Stomach (tissue), 19 donors: ENCODE measurements around the gene MOB4. TPM values are rescaled to one million over a fixed set of nuclear protein-coding genes. Genes with fewer than 3 reads are reported as not detected.

Experiments
- DNase-seq, 2 donors: peaks; one replicate each; pipeline versions ENCODE4 v3.0.0 to v3.0.0-alpha.2; 2013 to 2019
- H3K27ac ChIP-seq, 5 donors: fragments of 200-600 bp in 4 of 5; sonication (generic) in 4 of 5; one replicate each; pipeline ENCODE4 v1.5.1; 2013 to 2019; ENCODE audit warnings: mild to moderate bottlenecking in 1 of 5, moderate library complexity in 1 of 5
- H3K27me3 ChIP-seq, 3 donors: fragments of 200-600 bp; sonication (generic); one replicate each; pipeline ENCODE4 v1.5.1; 2017 to 2019; ENCODE audit warnings: mixed run types in 1 of 3
- H3K36me3 ChIP-seq, 4 donors: fragments of 200-600 bp; sonication (generic); 1 replicate in 3 of 4; 2 replicates in 1 of 4; pipeline ENCODE4 v1.5.1; 2016 to 2019
- H3K4me1 ChIP-seq, 4 donors: fragments of 200-600 bp; sonication (generic); one replicate each; pipeline ENCODE4 v1.5.1; 2016 to 2019
- H3K4me3 ChIP-seq, 4 donors: fragments of 200-600 bp; sonication (generic) in 3 of 4; one replicate each; pipeline ENCODE4 v1.5.1; 2016 to 2019; ENCODE audit warnings: mild to moderate bottlenecking in 1 of 4
- H3K9me3 ChIP-seq, 4 donors: fragments of 200-600 bp; sonication (generic); one replicate each; pipeline ENCODE4 v1.5.1; 2016 to 2019
- CTCF ChIP-seq, 7 experiments: fragments of 450-650 bp in 4 of 7; fragments of 200-600 bp in 3 of 7; sonication (generic) in 3 of 7; IDR thresholded peaks; one replicate each; pipeline ENCODE4 v1.5.1; 2016 to 2019; ENCODE audit warnings: antibody characterized with exemption in 7 of 7, control low read depth in 2 of 7, mild to moderate bottlenecking in 1 of 7
- EP300 ChIP-seq: sonication (generic); formaldehyde crosslinking; IDR thresholded peaks from one replicate; pipeline ENCODE4 v1.6.1; 2017; ENCODE audit warnings: antibody characterized with exemption
- POLR2A ChIP-seq, 4 donors: fragments of 450-650 bp; IDR thresholded peaks; one replicate each; pipeline ENCODE4 v1.6.1; 2016; ENCODE audit warnings: antibody characterized with exemption in 4 of 4, control low read depth in 2 of 4, mild to moderate bottlenecking in 1 of 4, moderate library complexity in 1 of 4
- POLR2AphosphoS5 ChIP-seq, 3 donors: sonication (generic); formaldehyde crosslinking; IDR thresholded peaks; one replicate each; pipeline ENCODE4 v1.6.1; 2016; ENCODE audit warnings: antibody characterized with exemption in 3 of 3
- WGBS, 5 donors: extraction: QIAGEN DNeasy Blood & Tissue Kit in 3 of 5; methylation state at CpG; one replicate each; pipeline versions ENCODE4 v1.1.5 to v1.1.7; 2013 to 2018; 5-methylcytosine and 5-hydroxymethylcytosine counted together
- intact Hi-C: fragments of 100-400 bp; cut with DNase I; formaldehyde crosslinking; loops from one replicate; pipeline ENCODE4 v1.15.1; 2023; ENCODE audit warnings: low total_unique reads
- long read RNA-seq, 10 donors: transcript quantifications; one replicate each; lab custom pipeline, GENCODE V29; 2026
- polyA plus RNA-seq, 3 donors: library from polyadenylated mRNA; stranded (reverse); fragments of 200-250 nt; gene quantifications; one replicate each; pipeline ENCODE4 v1.2.3, GENCODE V29; 2013
- total RNA-seq, 5 donors: library from RNA; depleted of rRNA; stranded (reverse); fragments of >200 nt; gene quantifications; one replicate each; pipeline versions ENCODE4 v1.1.0 to v1.2.3, GENCODE V29; 2014 to 2016
- donor health status: healthy with polysubstance abuse.
- donor health status: Bipolar disorder and iron deficiency.
- donor health status: healthy.

MOB4 gene
- 10 to 100 TPM in 4 of 5 donors, 1 to 10 TPM in 1; 2.6 to 56.0 (median 33.9) TPM for total RNA-seq
- polyA plus RNA-seq = 10 to 100 TPM; 20.9 to 31.5 (median 23.0) TPM
- long read RNA-seq, donor 1, transcript MOB4-202 (8 exons, 3,986 nt) = major isoform, 6 of 8 reads
- long read RNA-seq, donor 1, partial matches to known transcripts = 0 of 8 reads
- long read RNA-seq, donor 1, other reads (novel, unspliced or antisense) = 0 of 8 reads
- long read RNA-seq, donor 2, transcript MOB4-202 (8 exons, 3,986 nt) = major isoform, 9 of 9 reads
- long read RNA-seq, donor 2, partial matches to known transcripts = 0 of 9 reads
- long read RNA-seq, donor 2, other reads (novel, unspliced or antisense) = 0 of 9 reads
- long read RNA-seq, donor 3, transcript MOB4-202 (8 exons, 3,986 nt) = major isoform, 7 of 10 reads
- long read RNA-seq, donor 3, partial matches to known transcripts = 0 of 10 reads
- long read RNA-seq, donor 3, other reads (novel, unspliced or antisense) = 0 of 10 reads
- long read RNA-seq, donor 4, partial matches to known transcripts = 0 of 2 reads
- long read RNA-seq, donor 4, other reads (novel, unspliced or antisense) = 0 of 2 reads
- long read RNA-seq, donor 5, transcript MOB4-202 (8 exons, 3,986 nt) = major isoform, 13 of 17 reads
- long read RNA-seq, donor 5, partial matches to known transcripts = 0 of 17 reads
- long read RNA-seq, donor 5, other reads (novel, unspliced or antisense) = 0 of 17 reads
- long read RNA-seq, donor 6 = 0 reads
- long read RNA-seq, donor 7, transcript MOB4-202 (8 exons, 3,986 nt) = major isoform, 15 of 26 reads
- long read RNA-seq, donor 7, partial matches to known transcripts = 9 of 26 reads
- long read RNA-seq, donor 7, other reads (novel, unspliced or antisense) = 0 of 26 reads
- long read RNA-seq, donor 8, transcript MOB4-202 (8 exons, 3,986 nt) = major isoform, 13 of 13 reads
- long read RNA-seq, donor 8, partial matches to known transcripts = 0 of 13 reads
- long read RNA-seq, donor 8, other reads (novel, unspliced or antisense) = 0 of 13 reads
- long read RNA-seq, donor 9, transcript MOB4-202 (8 exons, 3,986 nt) = major isoform, 17 of 41 reads
- long read RNA-seq, donor 9, partial matches to known transcripts = 19 of 41 reads
- long read RNA-seq, donor 9, other reads (novel, unspliced or antisense) = 0 of 41 reads
- long read RNA-seq, donor 10, transcript MOB4-202 (8 exons, 3,986 nt) = major isoform, 6 of 8 reads
- long read RNA-seq, donor 10, partial matches to known transcripts = 0 of 8 reads
- long read RNA-seq, donor 10, other reads (novel, unspliced or antisense) = 0 of 8 reads

GRCh38 chr2:197515739-197516392 lies at the start of gene MOB4:
Gene MOB4, plus strand, starts transcription at chr2:197516066. Its CDS starts 21 bp downstream, at chr2:197516087.
- peaks cover 0 to 7% (median 0%) of the 10 kb centered on the region in 4 donors for H3K36me3 ChIP-seq
- H3K27ac ChIP-seq = peak within 1 kb of the TSS; percentile 81 to 96 (median 95)
- TF ChIP-seq POLR2AphosphoS5 (IDR thresholded peaks at IDR 0.05) (peak; percentile 98 to 99 (median 99)), EP300 (no peak), POLR2A (IDR thresholded peaks at IDR 0.05) (peak in 2 of 4 donors; percentile 73 to 85), CTCF (IDR thresholded peaks at IDR 0.05) (no peak)
- WGBS, 5 donors = 0 to 1% (median 0%) methylated on average over 27 to 66 of the region's 66 CpGs
- H3K4me3 ChIP-seq = peak within 1 kb of the TSS; percentile 57 to 88 (median 80)
- H3K9me3 ChIP-seq = no peaks in the 10 kb centered on the region
- DNase-seq = peak; percentile 96 to 99
- H3K27me3 ChIP-seq = no peaks in the 10 kb centered on the region
- intact Hi-C loops = no loop called here
- H3K4me1 ChIP-seq = peaks cover 9 to 47% (median 28%) of the 10 kb centered on the region in 4 donors

DNA sequence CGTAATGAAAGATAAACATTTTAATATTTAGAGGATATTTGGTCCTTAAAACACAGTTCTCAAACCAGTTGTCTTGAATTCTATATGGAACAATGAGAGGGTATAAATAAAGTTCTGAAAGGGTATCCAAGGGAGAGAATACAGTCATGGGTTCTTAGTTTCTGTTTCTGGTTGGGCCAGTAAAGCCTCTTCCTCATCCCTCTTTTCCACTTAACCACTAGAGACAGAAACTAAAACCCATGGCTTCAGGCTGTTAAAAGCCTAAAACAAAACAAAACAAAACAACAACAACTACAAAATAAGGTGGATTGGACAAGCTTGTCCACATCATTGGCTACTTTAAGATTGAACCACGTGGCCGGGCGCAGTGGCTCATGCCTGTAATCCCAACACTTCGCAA lies 43.7 kb upstream of the MOB4 start:
- TF ChIP-seq POLR2AphosphoS5 (IDR thresholded peaks at IDR 0.05) (no peak), POLR2A (IDR thresholded peaks at IDR 0.05) (no peak), CTCF (IDR thresholded peaks at IDR 0.05) (no peak), EP300 (no peak)
- Histone ChIP-seq H3K27ac (no peak overlapping the region), H3K4me3 (no peak overlapping the region), H3K36me3 (peaks cover 54 to 100% (median 98%) of the 10 kb centered on the region in 4 donors), H3K4me1 (no peaks in the 10 kb centered on the region), H3K27me3 (no peaks in the 10 kb centered on the region), H3K9me3 (no peaks in the 10 kb centered on the region)
- intact Hi-C loops = no loop called here
- 95 to 98% (median 97%) methylated on average over 5 of the region's 5 CpGs for WGBS, 5 donors
- DNase-seq = no peak

GRCh38 chr2:197477797-197478196 lies 38.1 kb upstream of the MOB4 start:
- intact Hi-C loops = no loop called here
- H3K4me1 ChIP-seq = peaks cover 0 to 7% (median 0%) of the 10 kb centered on the region in 4 donors
- H3K4me3 ChIP-seq = no peak overlapping the region
- H3K36me3 ChIP-seq = peaks cover 23 to 92% (median 82%) of the 10 kb centered on the region in 4 donors
- TF ChIP-seq CTCF (IDR thresholded peaks at IDR 0.05) = no peak
- TF ChIP-seq POLR2AphosphoS5 (IDR thresholded peaks at IDR 0.05) = no peak
- TF ChIP-seq POLR2A (IDR thresholded peaks at IDR 0.05) = no peak
- TF ChIP-seq EP300 = no peak
- WGBS, 5 donors = 96 to 100% (median 98%) methylated on average over 3 of the region's 3 CpGs
- H3K9me3 ChIP-seq = peaks cover 0 to 4% (median 3%) of the 10 kb centered on the region in 4 donors
- H3K27ac ChIP-seq = no peak overlapping the region
- no peak for DNase-seq
- no peaks in the 10 kb centered on the region for H3K27me3 ChIP-seq
